Measurements from ENCODE around the gene MIGA2.
A peak's percentile ranks its signal among the peaks of the same experiment; 100 is the strongest.
"Not testable (repeated sequence)": the region's sequence is repeated elsewhere in the genome, so short reads cannot be mapped to it uniquely, and the experiment has no call there.

The MIGA2 gene

DNA sequence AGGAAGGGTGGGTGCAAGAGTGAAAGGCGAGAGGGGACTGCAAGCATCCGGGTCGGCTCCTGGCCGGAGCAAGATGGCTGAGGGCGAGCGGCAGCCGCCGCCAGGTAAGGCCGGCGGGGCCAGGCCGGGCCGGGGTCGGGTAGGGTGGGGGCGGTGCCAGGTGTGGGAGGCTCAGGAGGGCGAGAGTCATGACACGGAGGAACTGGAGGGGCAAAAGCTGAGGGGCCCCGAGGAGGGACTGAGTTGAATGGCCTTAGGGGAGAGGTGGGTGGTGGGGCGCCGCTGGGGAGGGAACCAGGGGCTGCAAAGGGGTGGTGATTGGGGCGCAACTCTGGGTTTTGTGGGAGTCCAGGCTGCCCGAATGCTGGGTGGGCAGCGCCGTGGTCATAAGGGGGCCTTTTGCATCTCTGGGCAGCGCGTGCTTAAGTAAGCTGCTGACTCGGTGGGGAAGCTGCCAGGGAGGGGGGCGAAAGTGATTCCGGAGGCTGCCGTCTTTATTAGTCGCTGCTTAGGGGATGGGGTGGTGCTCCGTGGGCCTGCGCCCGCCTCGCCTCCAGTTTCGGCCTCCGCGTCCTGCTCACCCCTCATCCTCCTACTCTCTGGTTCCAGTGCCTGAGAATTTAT is 75.2 kb downstream of the MIGA2 start (continued):
- TF ChIP-seq ZNF830 (tag by site-specific recombination; IDR thresholded peaks at IDR 0.05; ENCODE audit: low read depth) (no peak), ZNF843 (tag by site-specific recombination; IDR thresholded peaks at IDR 0.05) (no peak; the same call in 1 of the 2 replicates), ZNF48 (tag by site-specific recombination; IDR thresholded peaks at IDR 0.05) (no peak), ZNF530 (tag by site-specific recombination; IDR thresholded peaks at IDR 0.05; ENCODE audit: low read depth) (0 out of 2 replicates have a peak, but pooled peaks have one; percentile 5), ZNF747 (tag by site-specific recombination; IDR thresholded peaks at IDR 0.05) (no peak), BCL11B (tag by site-specific recombination; IDR thresholded peaks at IDR 0.05; ENCODE audit: low read depth) (0 out of 2 replicates have a peak, but pooled peaks have one; percentile 46), ZNF791 (tag by site-specific recombination; IDR thresholded peaks at IDR 0.05) (no peak), ZNF239 (tag by site-specific recombination; IDR thresholded peaks at IDR 0.05) (no peak), WT1 (tag by site-specific recombination; IDR thresholded peaks at IDR 0.05) (no peak), ZXDB (tag by site-specific recombination; IDR thresholded peaks at IDR 0.05) (peak; percentile 83), MZF1 (tag by site-specific recombination; IDR thresholded peaks at IDR 0.05; ENCODE audit: borderline replicate concordance) (peak; percentile 75; the same call in 1 of the 2 replicates), ZNF404 (tag by site-specific recombination; IDR thresholded peaks at IDR 0.05) (no peak)
- TF ChIP-seq, protein P1, sequence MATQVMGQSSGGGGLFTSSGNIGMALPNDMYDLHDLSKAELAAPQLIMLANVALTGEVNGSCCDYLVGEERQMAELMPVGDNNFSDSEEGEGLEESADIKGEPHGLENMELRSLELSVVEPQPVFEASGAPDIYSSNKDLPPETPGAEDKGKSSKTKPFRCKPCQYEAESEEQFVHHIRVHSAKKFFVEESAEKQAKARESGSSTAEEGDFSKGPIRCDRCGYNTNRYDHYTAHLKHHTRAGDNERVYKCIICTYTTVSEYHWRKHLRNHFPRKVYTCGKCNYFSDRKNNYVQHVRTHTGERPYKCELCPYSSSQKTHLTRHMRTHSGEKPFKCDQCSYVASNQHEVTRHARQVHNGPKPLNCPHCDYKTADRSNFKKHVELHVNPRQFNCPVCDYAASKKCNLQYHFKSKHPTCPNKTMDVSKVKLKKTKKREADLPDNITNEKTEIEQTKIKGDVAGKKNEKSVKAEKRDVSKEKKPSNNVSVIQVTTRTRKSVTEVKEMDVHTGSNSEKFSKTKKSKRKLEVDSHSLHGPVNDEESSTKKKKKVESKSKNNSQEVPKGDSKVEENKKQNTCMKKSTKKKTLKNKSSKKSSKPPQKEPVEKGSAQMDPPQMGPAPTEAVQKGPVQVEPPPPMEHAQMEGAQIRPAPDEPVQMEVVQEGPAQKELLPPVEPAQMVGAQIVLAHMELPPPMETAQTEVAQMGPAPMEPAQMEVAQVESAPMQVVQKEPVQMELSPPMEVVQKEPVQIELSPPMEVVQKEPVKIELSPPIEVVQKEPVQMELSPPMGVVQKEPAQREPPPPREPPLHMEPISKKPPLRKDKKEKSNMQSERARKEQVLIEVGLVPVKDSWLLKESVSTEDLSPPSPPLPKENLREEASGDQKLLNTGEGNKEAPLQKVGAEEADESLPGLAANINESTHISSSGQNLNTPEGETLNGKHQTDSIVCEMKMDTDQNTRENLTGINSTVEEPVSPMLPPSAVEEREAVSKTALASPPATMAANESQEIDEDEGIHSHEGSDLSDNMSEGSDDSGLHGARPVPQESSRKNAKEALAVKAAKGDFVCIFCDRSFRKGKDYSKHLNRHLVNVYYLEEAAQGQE (tag by site-specific recombination; IDR thresholded peaks at IDR 0.05): 0 out of 2 replicates have a peak, but pooled peaks have one; percentile 32
- TF ChIP-seq, protein P2, sequence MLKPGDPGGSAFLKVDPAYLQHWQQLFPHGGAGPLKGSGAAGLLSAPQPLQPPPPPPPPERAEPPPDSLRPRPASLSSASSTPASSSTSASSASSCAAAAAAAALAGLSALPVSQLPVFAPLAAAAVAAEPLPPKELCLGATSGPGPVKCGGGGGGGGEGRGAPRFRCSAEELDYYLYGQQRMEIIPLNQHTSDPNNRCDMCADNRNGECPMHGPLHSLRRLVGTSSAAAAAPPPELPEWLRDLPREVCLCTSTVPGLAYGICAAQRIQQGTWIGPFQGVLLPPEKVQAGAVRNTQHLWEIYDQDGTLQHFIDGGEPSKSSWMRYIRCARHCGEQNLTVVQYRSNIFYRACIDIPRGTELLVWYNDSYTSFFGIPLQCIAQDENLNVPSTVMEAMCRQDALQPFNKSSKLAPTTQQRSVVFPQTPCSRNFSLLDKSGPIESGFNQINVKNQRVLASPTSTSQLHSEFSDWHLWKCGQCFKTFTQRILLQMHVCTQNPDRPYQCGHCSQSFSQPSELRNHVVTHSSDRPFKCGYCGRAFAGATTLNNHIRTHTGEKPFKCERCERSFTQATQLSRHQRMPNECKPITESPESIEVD (tag by site-specific recombination; IDR thresholded peaks at IDR 0.05): no peak

DNA sequence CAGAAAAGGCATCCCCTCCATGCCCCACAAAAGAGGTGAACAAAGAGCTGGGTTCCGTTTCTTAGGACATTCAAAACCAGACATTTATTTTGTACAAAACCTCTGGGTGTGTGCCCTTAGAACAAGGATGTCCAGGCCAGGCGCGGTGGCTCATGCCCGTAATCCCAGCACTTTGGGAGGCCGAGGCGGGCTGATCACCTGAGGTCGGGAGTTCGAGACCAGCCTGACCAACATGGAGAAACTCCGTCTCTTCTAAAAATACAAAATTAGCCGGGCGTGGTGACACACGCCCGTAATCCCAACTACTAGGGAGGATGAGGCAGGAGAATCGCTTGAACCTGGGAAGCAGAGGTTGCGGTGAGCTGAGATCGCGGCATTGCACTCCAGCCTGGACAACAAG is 76.1 kb downstream of the MIGA2 start:
- peak overlapping the region; percentile 97 for H3K4me3 ChIP-seq (ENCODE audit: low read depth, low read length)
- ChIA-PET CTCF (interaction anchor here (0.6 to 2.2 kb wide), 7 partner anchors 13 to 527 kb away, joined by 3 to 12 read pairs (median 3); no protein-coding TSS in a partner anchor), POLR2A (interaction anchor here (1.1 to 3.7 kb wide), 7 partner anchors 9 to 508 kb away, joined by 3 to 23 read pairs (median 3); partner anchors contain the start of genes C9orf50 and DOLPP1)
- H3K36me3 ChIP-seq (ENCODE audit: control insufficient read depth in 2 of 2, insufficient read depth in 1 of 2, low read length in 2 of 2); H3K27ac ChIP-seq (ENCODE audit: extremely low read depth, low read depth, low read length); H3K9me3 ChIP-seq (ENCODE audit: control insufficient read depth, insufficient read depth, low read depth, low read length); H3K4me1 ChIP-seq (ENCODE audit: control insufficient read depth, insufficient read depth, low read length): not testable (repeated sequence)

DNA sequence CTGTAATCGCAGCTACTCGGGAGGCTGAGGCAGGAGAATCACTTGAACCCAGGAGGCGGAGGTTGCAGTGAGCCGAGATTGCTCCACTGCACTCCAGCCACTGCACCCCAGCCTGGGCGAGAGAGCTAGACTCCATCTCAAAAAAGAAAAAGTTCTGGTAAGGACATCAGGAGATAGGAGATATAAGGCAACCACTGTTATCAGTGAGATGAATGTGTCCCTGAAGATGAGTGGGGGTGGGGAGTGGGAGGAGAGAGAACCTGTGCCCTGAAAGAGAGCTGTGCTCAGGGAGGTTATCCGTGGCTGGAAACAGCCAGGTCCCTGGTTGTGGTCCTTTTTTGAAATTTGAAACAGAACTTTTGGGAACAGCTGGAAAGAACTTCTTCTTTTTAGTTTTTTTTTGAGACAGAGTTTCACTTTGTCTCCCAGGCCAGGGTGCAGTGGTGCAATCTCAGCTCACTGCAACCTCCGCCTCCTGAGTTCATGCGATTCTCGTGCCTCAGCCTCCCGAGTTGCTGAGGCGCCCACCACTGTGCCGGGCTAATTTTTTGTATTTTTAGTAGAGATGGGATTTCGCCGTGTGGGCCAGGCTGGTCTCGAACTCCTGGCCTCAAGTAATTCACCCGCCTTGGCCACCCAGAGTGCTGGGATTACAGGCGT is 77.3 kb downstream of the MIGA2 start:
- TF ChIP-seq EGR2 (tag by site-specific recombination; IDR thresholded peaks at IDR 0.05; ENCODE audit: low read depth) (peak; percentile 85), ZNF341 (tag by site-specific recombination; IDR thresholded peaks at IDR 0.05; ENCODE audit: low read depth) (peak; percentile 40; the same call in 1 of the 2 replicates), ZFHX2 (tag by site-specific recombination; conservative IDR thresholded peaks at IDR 0.05) (peak; percentile 78)
- TF ChIP-seq, protein P3, sequence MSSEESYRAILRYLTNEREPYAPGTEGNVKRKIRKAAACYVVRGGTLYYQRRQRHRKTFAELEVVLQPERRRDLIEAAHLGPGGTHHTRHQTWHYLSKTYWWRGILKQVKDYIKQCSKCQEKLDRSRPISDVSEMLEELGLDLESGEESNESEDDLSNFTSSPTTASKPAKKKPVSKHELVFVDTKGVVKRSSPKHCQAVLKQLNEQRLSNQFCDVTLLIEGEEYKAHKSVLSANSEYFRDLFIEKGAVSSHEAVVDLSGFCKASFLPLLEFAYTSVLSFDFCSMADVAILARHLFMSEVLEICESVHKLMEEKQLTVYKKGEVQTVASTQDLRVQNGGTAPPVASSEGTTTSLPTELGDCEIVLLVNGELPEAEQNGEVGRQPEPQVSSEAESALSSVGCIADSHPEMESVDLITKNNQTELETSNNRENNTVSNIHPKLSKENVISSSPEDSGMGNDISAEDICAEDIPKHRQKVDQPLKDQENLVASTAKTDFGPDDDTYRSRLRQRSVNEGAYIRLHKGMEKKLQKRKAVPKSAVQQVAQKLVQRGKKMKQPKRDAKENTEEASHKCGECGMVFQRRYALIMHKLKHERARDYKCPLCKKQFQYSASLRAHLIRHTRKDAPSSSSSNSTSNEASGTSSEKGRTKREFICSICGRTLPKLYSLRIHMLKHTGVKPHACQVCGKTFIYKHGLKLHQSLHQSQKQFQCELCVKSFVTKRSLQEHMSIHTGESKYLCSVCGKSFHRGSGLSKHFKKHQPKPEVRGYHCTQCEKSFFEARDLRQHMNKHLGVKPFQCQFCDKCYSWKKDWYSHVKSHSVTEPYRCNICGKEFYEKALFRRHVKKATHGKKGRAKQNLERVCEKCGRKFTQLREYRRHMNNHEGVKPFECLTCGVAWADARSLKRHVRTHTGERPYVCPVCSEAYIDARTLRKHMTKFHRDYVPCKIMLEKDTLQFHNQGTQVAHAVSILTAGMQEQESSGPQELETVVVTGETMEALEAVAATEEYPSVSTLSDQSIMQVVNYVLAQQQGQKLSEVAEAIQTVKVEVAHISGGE (tag by site-specific recombination; conservative IDR thresholded peaks at IDR 0.05; ENCODE audit: low read depth): no peak
- ChIA-PET POLR2A (interaction anchor here (0.6 kb wide), 1 partner anchor 61 kb away, joined by 5 read pairs; no protein-coding TSS in a partner anchor), CTCF (interaction anchor here (0.6 to 2.6 kb wide), 7 partner anchors 13 to 89 kb away, joined by 3 to 24 read pairs (median 5); partner anchors contain the start of gene SH3GLB2)
- H3K9me3 ChIP-seq (ENCODE audit: control insufficient read depth, insufficient read depth, low read depth, low read length): no peaks in the 10 kb centered on the region
- H3K4me1 ChIP-seq (ENCODE audit: control insufficient read depth, insufficient read depth, low read length): peaks cover 4% of the 10 kb centered on the region; the same call in 1 of the 2 replicates
- H3K4me3 ChIP-seq (ENCODE audit: low read depth, low read length): no peak overlapping the region
- H3K27ac ChIP-seq (ENCODE audit: extremely low read depth, low read depth, low read length): no peak overlapping the region
- no peaks in the 10 kb centered on the region; a peak in 1 of 3 replicates for H3K36me3 ChIP-seq (ENCODE audit: control insufficient read depth in 2 of 2, insufficient read depth in 1 of 2, low read length in 2 of 2)
